H1 (cell line): Measurements from ENCODE around the gene SHISAL2B. TPM values are rescaled to one million over a fixed set of nuclear protein-coding genes. Genes with fewer than 3 reads are reported as not detected.
"Not testable (repeated sequence)": the region's sequence is repeated elsewhere in the genome, so short reads cannot be mapped to it uniquely, and the experiment has no call there.

Experiments
- CTCF ChIA-PET: fragments of 300-600 bp; sonication (Branson Sonifier 250); formaldehyde crosslinking; loops from one replicate; lab custom pipeline; 2021; ENCODE audit not compliant: partially characterized antibody; lab: Charles Lee
- POLR2A ChIA-PET: fragments of 300-600 bp; sonication (Branson Sonifier 250); formaldehyde crosslinking; loops from one replicate; lab custom pipeline; 2021; ENCODE audit warnings: inconsistent platforms; ENCODE audit not compliant: partially characterized antibody; lab: Charles Lee
- DNase-seq, 2 experiments: peaks; one replicate each; pipeline versions ENCODE4 v3.0.0 to v3.0.0-alpha.2; 2010 to 2022; ENCODE audit warnings: low spot score in 2 of 2, low read depth in 1 of 2, mixed read lengths in 1 of 2
- FAIRE-seq: peaks from 2 replicates; lab custom pipeline; 2011; peaks lifted over from hg19 to GRCh38; lab: Jason Lieb, UNC
- H2AFZ ChIP-seq: 2 replicates; pipeline ENCODE4 v1.8.1; 2012; ENCODE audit warnings: low read length, inconsistent platforms
- H2AK5ac ChIP-seq: 2 replicates; pipeline ENCODE4 v1.6.1; 2013; ENCODE audit warnings: low read depth, low read length
- H2BK120ac ChIP-seq: replicated peaks from 2 replicates; pipeline ENCODE3; 2013; ENCODE audit warnings: low read depth, low read length, inconsistent platforms
- H2BK12ac ChIP-seq: 2 replicates; pipeline ENCODE4 v1.6.1; 2013; ENCODE audit warnings: low read depth, low read length
- H2BK15ac ChIP-seq: 2 replicates; pipeline ENCODE4 v1.6.1; 2013; ENCODE audit warnings: low read length
- H2BK20ac ChIP-seq: 2 replicates; pipeline ENCODE4 v1.6.1; 2013; ENCODE audit warnings: low read length
- H2BK5ac ChIP-seq: 2 replicates; pipeline ENCODE4 v1.6.1; 2013; ENCODE audit warnings: low read depth, low read length
- H3K14ac ChIP-seq: 2 replicates; pipeline ENCODE4 v1.6.1; 2013; ENCODE audit warnings: inconsistent platforms; ENCODE audit not compliant: insufficient read length
- H3K18ac ChIP-seq: 2 replicates; pipeline ENCODE4 v1.6.1; 2013; ENCODE audit warnings: low read length; ENCODE audit errors: extremely low read depth
- H3K23ac ChIP-seq: 2 replicates; pipeline ENCODE4 v1.6.1; 2013; ENCODE audit warnings: inconsistent platforms; ENCODE audit not compliant: insufficient read length
- H3K23me2 ChIP-seq: 2 replicates; pipeline ENCODE4 v1.6.1; 2013; ENCODE audit warnings: low read depth, low read length
- H3K27ac ChIP-seq: 2 replicates; pipeline ENCODE4 v1.6.1; 2011; ENCODE audit warnings: low read depth, low read length, inconsistent platforms
- H3K27me3 ChIP-seq, 4 experiments: replicated peaks in 1 of 4; 1 replicate in 1 of 4; 2 replicates in 3 of 4; pipeline versions ENCODE4 v1.6.1 to v1.8.1; 2011 to 2013; ENCODE audit warnings: low read length in 3 of 4, mild to moderate bottlenecking in 3 of 4, inconsistent platforms in 2 of 4, mixed read lengths in 2 of 4, moderate library complexity in 1 of 4; ENCODE audit not compliant: control insufficient read depth in 3 of 4, insufficient read depth in 3 of 4; ENCODE audit errors: extremely low read depth in 1 of 4
- H3K36me3 ChIP-seq, 4 experiments: 2 replicates each; pipeline versions ENCODE4 v1.6.1 to v1.8.1; 2011 to 2013; ENCODE audit warnings: mild to moderate bottlenecking in 4 of 4, low read length in 3 of 4, moderate library complexity in 2 of 4, control low read depth in 1 of 4, inconsistent platforms in 1 of 4; ENCODE audit not compliant: insufficient read depth in 4 of 4, control insufficient read depth in 2 of 4
- H3K4ac ChIP-seq: replicated peaks from 2 replicates; pipeline ENCODE3; 2013; ENCODE audit warnings: low read length, low read depth, mixed read lengths, inconsistent platforms; ENCODE audit not compliant: insufficient read length
- H3K4me1 ChIP-seq, 4 experiments: replicated peaks in 1 of 4; 1 replicate in 1 of 4; 2 replicates in 3 of 4; pipeline versions ENCODE4 v1.6.1 to v1.8.1; 2011 to 2013; ENCODE audit warnings: low read length in 3 of 4, inconsistent platforms in 2 of 4, mixed read lengths in 1 of 4; ENCODE audit not compliant: insufficient read depth in 4 of 4, control insufficient read depth in 3 of 4
- H3K4me2 ChIP-seq, 2 experiments: 2 replicates each; pipeline versions ENCODE4 v1.6.1 to v1.8.1; 2011 to 2013; ENCODE audit warnings: low read depth in 2 of 2, low read length in 2 of 2, control low read depth in 1 of 2, inconsistent platforms in 1 of 2, mild to moderate bottlenecking in 1 of 2; ENCODE audit not compliant: insufficient read depth in 1 of 2
- H3K4me3 ChIP-seq, 4 experiments: fragments of 200-600, 300-600 bp in 1 of 4; sonication (generic), shearing (Covaris generic), sonication (Bioruptor Twin) in 1 of 4; 2 replicates each; pipeline versions ENCODE4 v1.5.1 to v1.8.1; 2011 to 2016; ENCODE audit warnings: low read length in 4 of 4, low read depth in 3 of 4, control low read depth in 2 of 4, inconsistent platforms in 2 of 4, mild to moderate bottlenecking in 2 of 4, mixed read lengths in 1 of 4, moderate library complexity in 1 of 4; ENCODE audit not compliant: insufficient read depth in 2 of 4; ENCODE audit errors: extremely low read depth in 1 of 4
- H3K56ac ChIP-seq: replicated peaks from 2 replicates; pipeline ENCODE3; 2013; ENCODE audit warnings: low read depth, mild to moderate bottlenecking, mixed read lengths, low read length, inconsistent platforms; ENCODE audit not compliant: insufficient read length
- H3K79me1 ChIP-seq: 2 replicates; pipeline ENCODE4 v1.6.1; 2013; ENCODE audit warnings: low read depth, low read length, control low read depth
- H3K79me2 ChIP-seq, 2 experiments: 2 replicates each; pipeline versions ENCODE4 v1.6.1 to v1.8.1; 2012 to 2013; ENCODE audit warnings: low read length in 2 of 2, mild to moderate bottlenecking in 2 of 2, inconsistent platforms in 1 of 2; ENCODE audit not compliant: insufficient read depth in 2 of 2, control insufficient read depth in 1 of 2
- H3K9ac ChIP-seq, 4 experiments: replicated peaks in 1 of 4; 1 replicate in 1 of 4; 2 replicates in 3 of 4; pipeline versions ENCODE4 v1.6.1 to v1.8.1; 2011 to 2013; ENCODE audit warnings: low read depth in 3 of 4, low read length in 3 of 4, control low read depth in 2 of 4, mild to moderate bottlenecking in 2 of 4, moderate library complexity in 2 of 4, inconsistent platforms in 1 of 4; ENCODE audit errors: extremely low read depth in 1 of 4
- H3K9me3 ChIP-seq, 2 experiments: 2 replicates each; pipeline versions ENCODE4 v1.6.1 to v1.8.1; 2012 to 2013; ENCODE audit warnings: mild to moderate bottlenecking in 2 of 2, moderate library complexity in 2 of 2, control low read depth in 1 of 2, inconsistent platforms in 1 of 2, low read depth in 1 of 2, low read length in 1 of 2, mixed read lengths in 1 of 2; ENCODE audit not compliant: insufficient read depth in 2 of 2
- H4K20me1 ChIP-seq, 2 experiments: replicated peaks in 1 of 2; 2 replicates each; pipeline versions ENCODE3 to v1.8.1; 2011 to 2013; ENCODE audit warnings: inconsistent platforms in 2 of 2, low read length in 2 of 2, mild to moderate bottlenecking in 1 of 2; ENCODE audit not compliant: insufficient read depth in 2 of 2, control insufficient read depth in 1 of 2
- H4K5ac ChIP-seq: 2 replicates; pipeline ENCODE4 v1.6.1; 2013; ENCODE audit warnings: low read length, low read depth, mixed read lengths, inconsistent platforms; ENCODE audit not compliant: insufficient read length
- H4K8ac ChIP-seq: 2 replicates; pipeline ENCODE4 v1.8.0; 2013; ENCODE audit warnings: mild to moderate bottlenecking, moderate library complexity, low read length, inconsistent platforms; ENCODE audit not compliant: insufficient read depth; ENCODE audit errors: extremely low read depth
- H4K91ac ChIP-seq: replicated peaks from 2 replicates; pipeline ENCODE3; 2013; ENCODE audit warnings: low read length, mixed read lengths, inconsistent platforms; ENCODE audit not compliant: insufficient read length
- EP300 ChIP-seq, 2 experiments: IDR thresholded peaks; 1 replicate in 1 of 2; 2 replicates in 1 of 2; pipeline ENCODE4 v1.6.1; 2011 to 2012; ENCODE audit warnings: low read depth in 2 of 2, low read length in 2 of 2, mild to moderate bottlenecking in 2 of 2, borderline replicate concordance in 1 of 2, inconsistent platforms in 1 of 2, moderate library complexity in 1 of 2
- WGBS, 2 experiments: shearing (Covaris generic) in 1 of 2; methylation state at CpG; one replicate each; pipeline versions ENCODE4 v1.1.6 to v1.1.7; 2013 to 2015; ENCODE audit warnings: low lambda C conversion rate in 2 of 2, mixed read lengths in 2 of 2, inconsistent platforms in 1 of 2, low coverage in 1 of 2, missing lambda C conversion rate in 1 of 2; ENCODE audit not compliant: insufficient replicate concordance in 2 of 2, insufficient coverage in 1 of 2, insufficient read length in 1 of 2; ENCODE audit errors: extremely low coverage in 1 of 2, missing lambda C conversion rate in 1 of 2; 5-methylcytosine and 5-hydroxymethylcytosine counted together
- polyA plus RNA-seq, 7 experiments: library from polyadenylated mRNA; depleted of rRNA in 3 of 7; stranded (reverse) in 5 of 7; unstranded in 2 of 7; fragments of >200 nt in 5 of 7; fragments of 200-250 nt in 2 of 7; gene quantifications; 1 replicate in 5 of 7; 2 replicates in 1 of 7; 4 replicates in 1 of 7; pipeline versions ENCODE4 v1.2.1 to v1.2.3, GENCODE V29; 2011 to 2013; ENCODE audit warnings: missing spikeins in 2 of 7, mixed read lengths in 2 of 7
- total RNA-seq: library from RNA; stranded (reverse); fragmentation: NEBNext Ultra II Directional; extraction: Animal tissue kit (Norgen Biotek cat#: 25700); gene quantifications from 2 replicates; pipeline ENCODE4 v1.2.1, GENCODE V29; 2021

The SHISAL2B gene
- total and polyA plus RNA-seq, 2 of the 8 experiments (the other 6 are each of a cell fraction or from before 2014, with no cell fraction given): 10.6 to 14.2 TPM

- H4K8ac ChIP-seq, H2AK5ac ChIP-seq, FAIRE-seq, H3K23me2 ChIP-seq, H2BK12ac ChIP-seq, DNase-seq, H2BK15ac ChIP-seq, CTCF ChIA-PET, H3K14ac ChIP-seq, H2BK20ac ChIP-seq, H3K4me3 ChIP-seq, H3K56ac ChIP-seq, H3K27ac ChIP-seq, H4K5ac ChIP-seq, H3K23ac ChIP-seq, H3K9ac ChIP-seq, H3K4me2 ChIP-seq, POLR2A ChIA-PET, H3K79me1 ChIP-seq, H2AFZ ChIP-seq, H4K91ac ChIP-seq, H3K4ac ChIP-seq, H2BK5ac ChIP-seq, H3K36me3 ChIP-seq, H3K79me2 ChIP-seq, H4K20me1 ChIP-seq, H3K18ac ChIP-seq, H2BK120ac ChIP-seq, H3K27me3 ChIP-seq, H3K4me1 ChIP-seq: not testable (repeated sequence)
- H3K9me3 ChIP-seq: peaks cover 9 to 11% of the 10 kb centered on the region in 2 experiments; a peak in 2 of 4 replicates
- WGBS, 2 experiments: 98% methylated on average over 7 of the region's 7 CpGs; no CpG with 5 or more reads in 1 of the 2 experiments
- TF ChIP-seq EP300 (IDR thresholded peaks at IDR 0.05; ENCODE audit: borderline replicate concordance in 1 of 2, low read depth in 2 of 2, low read length in 2 of 2): peak in 1 of 2 experiments; percentile 69; a peak in 1 of 3 replicates
Measured at GRCh38 chr5:64696414-64696813, 6.1 kb downstream of the SHISAL2B start.
